C4-2B (cell line): ENCODE results near the gene TENM4.

Experiments used
- CTCF ChIP-seq: fragments of 450-650 bp; conservative IDR thresholded peaks from 2 replicates; pipeline ENCODE4 v1.5.1; 2017; ENCODE audit warnings: mild to moderate bottlenecking
- ZFX ChIP-seq: fragments of 450-650 bp; IDR thresholded peaks from 2 replicates; pipeline ENCODE4 v1.6.1; 2017

DNA sequence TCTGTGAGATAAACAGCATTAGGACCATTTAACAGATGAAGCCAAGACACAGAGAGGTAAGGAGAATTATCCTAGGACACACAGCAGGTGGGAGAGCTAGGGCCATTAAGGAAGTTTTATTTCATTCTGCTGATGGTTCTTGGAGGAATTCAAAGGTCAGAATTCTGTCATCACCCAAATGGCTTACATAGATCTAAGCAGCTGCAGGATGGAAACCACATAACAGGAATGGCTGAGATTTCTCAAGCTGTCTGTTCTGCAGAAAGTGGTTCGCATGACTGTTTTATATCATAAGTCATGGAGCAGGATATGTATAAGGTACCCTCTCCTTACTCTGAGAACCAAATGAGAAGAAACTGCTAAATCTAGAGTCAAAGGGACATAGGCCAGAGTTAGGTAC, 702.9 kb downstream of the TENM4 start:
- TF ChIP-seq CTCF = no peak
- TF ChIP-seq ZFX = no peak
